Peyer's patch (tissue), 4 donors: Measurements from ENCODE around the gene ETV6.

Source experiments
- POLR2A ChIP-seq, 2 donors: fragments of 450-650 bp; IDR thresholded peaks; one replicate each; pipeline ENCODE4 v1.5.1; 2017; ENCODE audit warnings: antibody characterized with exemption in 2 of 2, mild to moderate bottlenecking in 2 of 2, moderate library complexity in 2 of 2
- TF ChIP-seq, protein P1 (sequence below), 6 experiments: fragments of 450-650 bp in 4 of 6; fragments of 200-600 bp in 2 of 6; sonication (generic) in 1 of 6; IDR thresholded peaks; one replicate each; pipeline ENCODE4 v1.5.1; 2017 to 2019; ENCODE audit warnings: antibody characterized with exemption in 6 of 6, mild to moderate bottlenecking in 3 of 6, moderate library complexity in 1 of 6

DNA sequence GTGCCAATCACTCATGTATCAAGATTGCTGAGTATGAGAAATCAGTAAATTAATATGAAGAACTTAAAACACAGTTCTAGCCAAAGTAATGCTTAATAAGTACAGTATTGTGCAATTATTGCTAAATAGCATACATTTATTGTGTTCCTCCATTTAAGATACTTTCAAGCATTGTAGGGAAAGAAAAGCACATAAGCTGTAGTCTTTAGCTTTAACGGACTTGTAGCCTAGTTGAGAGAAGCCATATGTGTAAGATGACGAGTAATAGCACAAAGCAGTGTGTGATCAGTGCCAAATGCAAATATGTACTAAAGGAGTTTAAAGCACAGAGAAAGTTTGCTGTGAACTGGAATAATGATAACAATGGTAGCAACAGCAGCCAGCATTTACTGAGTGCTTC, 38.1 kb downstream of the ETV6 start:
- TF ChIP-seq, protein P1, sequence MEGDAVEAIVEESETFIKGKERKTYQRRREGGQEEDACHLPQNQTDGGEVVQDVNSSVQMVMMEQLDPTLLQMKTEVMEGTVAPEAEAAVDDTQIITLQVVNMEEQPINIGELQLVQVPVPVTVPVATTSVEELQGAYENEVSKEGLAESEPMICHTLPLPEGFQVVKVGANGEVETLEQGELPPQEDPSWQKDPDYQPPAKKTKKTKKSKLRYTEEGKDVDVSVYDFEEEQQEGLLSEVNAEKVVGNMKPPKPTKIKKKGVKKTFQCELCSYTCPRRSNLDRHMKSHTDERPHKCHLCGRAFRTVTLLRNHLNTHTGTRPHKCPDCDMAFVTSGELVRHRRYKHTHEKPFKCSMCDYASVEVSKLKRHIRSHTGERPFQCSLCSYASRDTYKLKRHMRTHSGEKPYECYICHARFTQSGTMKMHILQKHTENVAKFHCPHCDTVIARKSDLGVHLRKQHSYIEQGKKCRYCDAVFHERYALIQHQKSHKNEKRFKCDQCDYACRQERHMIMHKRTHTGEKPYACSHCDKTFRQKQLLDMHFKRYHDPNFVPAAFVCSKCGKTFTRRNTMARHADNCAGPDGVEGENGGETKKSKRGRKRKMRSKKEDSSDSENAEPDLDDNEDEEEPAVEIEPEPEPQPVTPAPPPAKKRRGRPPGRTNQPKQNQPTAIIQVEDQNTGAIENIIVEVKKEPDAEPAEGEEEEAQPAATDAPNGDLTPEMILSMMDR (IDR thresholded peaks at IDR 0.05), result no peak
- no peak for TF ChIP-seq POLR2A (IDR thresholded peaks at IDR 0.05)
